ENCODE measurements around the gene RAB34. TPM values are rescaled to one million over a fixed set of nuclear protein-coding genes. Genes with fewer than 3 reads are reported as not detected.
A peak's percentile ranks its signal among the peaks of the same experiment; 100 is the strongest.

RAB34 gene
- total RNA-seq, 4 donors from 2014 or later, result 185 to 219 (median 196) TPM

GRCh38 chr17:28745786-28746411 lies 28.2 kb upstream of the RAB34 start:
- H3K27me3 ChIP-seq, result no peaks in the 10 kb centered on the region
- no peak for ATAC-seq
- peaks cover 0 to 69% (median 15%) of the 10 kb centered on the region in 3 donors for H3K4me1 ChIP-seq
- WGBS, 2 donors (ENCODE audit: low coverage in 1 of 2), result 27% methylated on average over 2 of the region's 4 CpGs; no CpG with 5 or more reads in 1 of the 2 donors
- peaks cover 0 to 27% of the 10 kb centered on the region in 2 donors for H3K36me3 ChIP-seq
- TF ChIP-seq POLR2AphosphoS5 (IDR thresholded peaks at IDR 0.05), result no peak
- TF ChIP-seq CTCF (IDR thresholded peaks at IDR 0.05), result no peak
- no peak for TF ChIP-seq POLR2A (IDR thresholded peaks at IDR 0.05)
- no peak for TF ChIP-seq EP300 (IDR thresholded peaks at IDR 0.05)
- H3K4me3 ChIP-seq, result peak overlapping the region in 1 of 2 donors; percentile 79
- no peaks in the 10 kb centered on the region for H3K9me3 ChIP-seq
- peak overlapping the region in 3 of 4 donors; percentile 89 to 92 (median 89) for H3K27ac ChIP-seq

- Histone ChIP-seq H3K4me1 (peaks cover 0 to 61% (median 15%) of the 10 kb centered on the region in 3 donors), H3K27me3 (no peaks in the 10 kb centered on the region), H3K4me3 (peak overlapping the region; percentile 65 to 79), H3K9me3 (no peaks in the 10 kb centered on the region), H3K27ac (peak overlapping the region; percentile 49 to 92 (median 89)), H3K36me3 (peaks cover 0 to 27% of the 10 kb centered on the region in 2 donors)
- ATAC-seq, result no peak
- TF ChIP-seq POLR2AphosphoS5 (IDR thresholded peaks at IDR 0.05) (no peak), POLR2A (IDR thresholded peaks at IDR 0.05) (no peak), CTCF (IDR thresholded peaks at IDR 0.05) (peak in 1 of 4 experiments; percentile 15), EP300 (IDR thresholded peaks at IDR 0.05) (no peak)
- 3% methylated on average over 20 of the region's 31 CpGs; no CpG with 5 or more reads in 1 of the 2 donors for WGBS, 2 donors (ENCODE audit: low coverage in 1 of 2)
Observed at GRCh38 chr17:28744972-28745785, 27.5 kb upstream of the RAB34 start.

GRCh38 chr17:28744104-28744971 lies 26.7 kb upstream of the RAB34 start:
- WGBS, 2 donors (ENCODE audit: low coverage in 1 of 2), result 0 to 15% methylated on average over 2 to 10 of the region's 61 CpGs
- TF ChIP-seq CTCF (IDR thresholded peaks at IDR 0.05) (no peak), POLR2A (IDR thresholded peaks at IDR 0.05) (no peak), POLR2AphosphoS5 (IDR thresholded peaks at IDR 0.05) (no peak), EP300 (IDR thresholded peaks at IDR 0.05) (no peak)
- peaks cover 0 to 24% of the 10 kb centered on the region in 2 donors for H3K36me3 ChIP-seq
- H3K4me3 ChIP-seq, result peak overlapping the region; percentile 65 to 79
- H3K27ac ChIP-seq, result peak overlapping the region; percentile 49 to 92 (median 89)
- H3K9me3 ChIP-seq, result no peaks in the 10 kb centered on the region
- no peaks in the 10 kb centered on the region for H3K27me3 ChIP-seq
- peak; percentile 26 for ATAC-seq
- H3K4me1 ChIP-seq, result peaks cover 0 to 53% (median 15%) of the 10 kb centered on the region in 3 donors

- H3K4me3 ChIP-seq, result peak within 1 kb of the TSS; percentile 65 to 79
- peaks cover 0 to 50% (median 15%) of the 10 kb centered on the region in 3 donors for H3K4me1 ChIP-seq
- ATAC-seq, result peak; percentile 92
Observed at GRCh38 chr17:28743243-28744103, 25.8 kb upstream of the RAB34 start, which contains the start of gene TRAF4. TRAF4 (plus strand) TSS chr17:28744011; CDS start chr17:28744113, 102 bp downstream.

More at GRCh38 chr17:28743243-28744103, 25.8 kb upstream of the RAB34 start, which contains the start of gene TRAF4:
- H3K36me3 ChIP-seq, result peaks cover 0 to 15% of the 10 kb centered on the region in 2 donors
- WGBS, 2 donors (ENCODE audit: low coverage in 1 of 2), result no CpG with 5 or more reads among the region's 70 CpGs
- TF ChIP-seq POLR2A (IDR thresholded peaks at IDR 0.05), result peak; percentile 70 to 92
- no peak for TF ChIP-seq POLR2AphosphoS5 (IDR thresholded peaks at IDR 0.05)
- peak in 3 of 4 experiments; percentile 38 to 59 (median 57) for TF ChIP-seq CTCF (IDR thresholded peaks at IDR 0.05)
- no peak for TF ChIP-seq EP300 (IDR thresholded peaks at IDR 0.05)
- no peaks in the 10 kb centered on the region for H3K27me3 ChIP-seq
- H3K27ac ChIP-seq, result peak within 1 kb of the TSS; percentile 49 to 92 (median 89)
- no peaks in the 10 kb centered on the region for H3K9me3 ChIP-seq

All from gastroesophageal sphincter (tissue), 4 donors.